CD4-positive, CD25-positive, alpha-beta regulatory T cell (primary cell): ENCODE data around the gene MYO9B. TPM values are rescaled to one million over a fixed set of nuclear protein-coding genes. Genes with fewer than 3 reads are reported as not detected.

Experiments used
- ATAC-seq, 2 donors: fragments of 150-1000 bp; cut with Tn5 transposase; one replicate each; pipeline ENCODE4 v1.10.0; 2021; ENCODE audit warnings: low read depth in 2 of 2, moderate number of reproducible peaks in 2 of 2, moderate library complexity in 1 of 2
- DNase-seq, 3 donors: peaks; one replicate each; pipeline versions ENCODE4 v3.0.0 to v3.0.0-alpha.2; 2012 to 2022; ENCODE audit warnings: mixed read lengths in 1 of 3
- H3K27ac ChIP-seq: one replicate; pipeline ENCODE4 v1.7.0; 2013; ENCODE audit warnings: mild to moderate bottlenecking, low read length; ENCODE audit not compliant: insufficient read depth, poor library complexity, severe bottlenecking
- H3K27me3 ChIP-seq: one replicate; pipeline ENCODE4 v1.7.0; 2013; ENCODE audit warnings: low read length; ENCODE audit not compliant: control insufficient read depth, insufficient read depth
- H3K36me3 ChIP-seq: one replicate; pipeline ENCODE4 v1.7.0; 2013; ENCODE audit warnings: mild to moderate bottlenecking, low read length, moderate library complexity; ENCODE audit not compliant: control insufficient read depth, insufficient read depth
- H3K4me1 ChIP-seq: 2 replicates; pipeline ENCODE4 v1.7.0; 2013; ENCODE audit warnings: mild to moderate bottlenecking, low read length; ENCODE audit not compliant: insufficient read depth, control insufficient read depth, poor library complexity, severe bottlenecking
- H3K4me3 ChIP-seq: one replicate; pipeline ENCODE4 v1.7.0; 2013; ENCODE audit warnings: low read depth, mild to moderate bottlenecking, low read length, moderate library complexity
- H3K9me3 ChIP-seq, 2 experiments: 1 replicate in 1 of 2; 2 replicates in 1 of 2; pipeline ENCODE4 v1.7.0; 2013; ENCODE audit warnings: low read length in 2 of 2, mild to moderate bottlenecking in 1 of 2, moderate library complexity in 1 of 2; ENCODE audit not compliant: control insufficient read depth in 2 of 2
- H3K27ac Mint-ChIP-seq, 3 donors: one replicate each; pipeline ENCODE4 v1.8.0; 2020 to 2022; ENCODE audit warnings: mild to moderate bottlenecking in 3 of 3, mixed read lengths in 3 of 3, moderate library complexity in 2 of 3
- H3K27me3 Mint-ChIP-seq: one replicate; pipeline ENCODE4 v1.8.0; 2022; ENCODE audit warnings: mild to moderate bottlenecking, mixed read lengths
- H3K36me3 Mint-ChIP-seq: one replicate; pipeline ENCODE4 v1.8.0; 2020; ENCODE audit warnings: mixed read lengths
- H3K4me1 Mint-ChIP-seq, 4 donors: one replicate each; pipeline ENCODE4 v1.8.0; 2020 to 2022; ENCODE audit warnings: mixed read lengths in 4 of 4, mild to moderate bottlenecking in 1 of 4
- H3K4me3 Mint-ChIP-seq, 4 donors: one replicate each; pipeline ENCODE4 v1.8.0; 2020 to 2022; ENCODE audit warnings: mild to moderate bottlenecking in 4 of 4, mixed read lengths in 4 of 4, moderate library complexity in 3 of 4
- H3K9me3 Mint-ChIP-seq, 7 donors: one replicate each; pipeline ENCODE4 v1.8.0; 2020 to 2022; ENCODE audit warnings: mixed read lengths in 7 of 7, mild to moderate bottlenecking in 3 of 7, moderate library complexity in 2 of 7
- polyA plus RNA-seq, 4 donors: library from polyadenylated mRNA; unstranded; fragments of 300-500 nt; fragmentation: Illumina TruSeq; gene quantifications; one replicate each; pipeline ENCODE4 v1.2.3, GENCODE V29; 2021
- total RNA-seq: library from RNA; stranded (reverse); gene quantifications from one replicate; pipeline ENCODE4 v1.2.3, GENCODE V29; 2022

The MYO9B gene
- total RNA-seq (252 TPM), polyA plus RNA-seq (1 to 10 TPM; 3.4 to 6.7 (median 4.9) TPM)

GRCh38 chr19:17075035-17075863, at the start of gene MYO9B, which contains the start of gene HAUS8:
MYO9B (plus strand) TSS chr19:17075777; CDS start chr19:17101718, 25,941 bp downstream.
HAUS8 (minus strand) TSS chr19:17075452; CDS start chr19:17075422, 30 bp downstream.
- Mint-ChIP-seq H3K27ac (peak within 1 kb of the TSS; percentile 93 to 99 (median 96)), H3K27me3 (no peaks in the 10 kb centered on the region), H3K36me3 (peaks cover 17% of the 10 kb centered on the region), H3K4me1 (peaks cover 9 to 74% (median 47%) of the 10 kb centered on the region in 4 donors), H3K9me3 (peaks cover 0 to 1% (median 0%) of the 10 kb centered on the region in 7 donors), H3K4me3 (peak within 1 kb of the TSS; percentile 90 to 100 (median 98))
- Histone ChIP-seq H3K36me3 (peaks cover 13% of the 10 kb centered on the region), H3K9me3 (no peaks in the 10 kb centered on the region), H3K27me3 (no peaks in the 10 kb centered on the region), H3K4me3 (peak within 1 kb of the TSS; percentile 94), H3K27ac (peak within 1 kb of the TSS; percentile 94), H3K4me1 (peaks cover 53% of the 10 kb centered on the region)
- DNase-seq (peak; percentile 99 to 100 (median 100)), ATAC-seq (peak; percentile 89 to 93)

GRCh38 chr19:17025991-17026658, 49.5 kb upstream of the MYO9B start:
- H3K36me3 ChIP-seq: no peaks in the 10 kb centered on the region
- H3K4me3 Mint-ChIP-seq: peak overlapping the region; percentile 39 to 84 (median 60)
- H3K4me3 ChIP-seq: no peak overlapping the region
- no peak for ATAC-seq
- peak in 2 of 3 donors; percentile 8 to 41 for DNase-seq
- H3K27ac ChIP-seq: no peak overlapping the region
- peaks cover 12 to 20% of the 10 kb centered on the region in 2 experiments for H3K9me3 ChIP-seq
- peaks cover 55% of the 10 kb centered on the region for H3K27me3 Mint-ChIP-seq
- H3K9me3 Mint-ChIP-seq: peaks cover 0 to 26% (median 6%) of the 10 kb centered on the region in 7 donors
- no peak overlapping the region for H3K27ac Mint-ChIP-seq
- H3K4me1 Mint-ChIP-seq: peaks cover 0 to 12% (median 2%) of the 10 kb centered on the region in 4 donors
- peaks cover 14% of the 10 kb centered on the region for H3K36me3 Mint-ChIP-seq
- H3K4me1 ChIP-seq: peaks cover 8% of the 10 kb centered on the region
- peaks cover 11% of the 10 kb centered on the region for H3K27me3 ChIP-seq

GRCh38 chr19:17026706-17027534, 48.7 kb upstream of the MYO9B start, which contains the start of gene CPAMD8:
CPAMD8 (minus strand) TSS chr19:17026810; CDS start chr19:17026642, 168 bp downstream.
- peaks cover 12 to 20% of the 10 kb centered on the region in 2 experiments for H3K9me3 ChIP-seq
- no peak for ATAC-seq
- Mint-ChIP-seq H3K36me3 (peaks cover 14% of the 10 kb centered on the region), H3K27ac (no peak within 1 kb of the TSS), H3K4me3 (peak within 1 kb of the TSS; percentile 39 to 84 (median 80)), H3K4me1 (peaks cover 0 to 12% (median 2%) of the 10 kb centered on the region in 4 donors), H3K9me3 (peaks cover 0 to 26% (median 6%) of the 10 kb centered on the region in 7 donors), H3K27me3 (peaks cover 55% of the 10 kb centered on the region)
- no peak within 1 kb of the TSS for H3K27ac ChIP-seq
- no peak for DNase-seq
- no peak within 1 kb of the TSS for H3K4me3 ChIP-seq
- H3K4me1 ChIP-seq: peaks cover 8% of the 10 kb centered on the region
- H3K36me3 ChIP-seq: no peaks in the 10 kb centered on the region
- peaks cover 11% of the 10 kb centered on the region for H3K27me3 ChIP-seq

- Histone ChIP-seq H3K27ac (no peak overlapping the region), H3K4me1 (peaks cover 8% of the 10 kb centered on the region), H3K9me3 (peaks cover 12 to 17% of the 10 kb centered on the region in 2 experiments), H3K36me3 (no peaks in the 10 kb centered on the region), H3K27me3 (peaks cover 11% of the 10 kb centered on the region), H3K4me3 (no peak overlapping the region)
- no peak overlapping the region for H3K27ac Mint-ChIP-seq
- peaks cover 0 to 23% (median 6%) of the 10 kb centered on the region in 7 donors for H3K9me3 Mint-ChIP-seq
- DNase-seq (no peak), ATAC-seq (no peak)
- H3K27me3 Mint-ChIP-seq: peaks cover 57% of the 10 kb centered on the region
- peak overlapping the region in 2 of 4 donors; percentile 66 to 83 for H3K4me3 Mint-ChIP-seq
- peaks cover 0 to 12% (median 2%) of the 10 kb centered on the region in 4 donors for H3K4me1 Mint-ChIP-seq
- peaks cover 14% of the 10 kb centered on the region for H3K36me3 Mint-ChIP-seq
These were observed 48.0 kb upstream of the MYO9B start for GRCh38 chr19:17027535-17027975.

GRCh38 chr19:17031741-17032140, 43.8 kb upstream of the MYO9B start:
- no peaks in the 10 kb centered on the region for H3K36me3 ChIP-seq
- H3K4me1 ChIP-seq: no peaks in the 10 kb centered on the region
- H3K36me3 Mint-ChIP-seq: no peaks in the 10 kb centered on the region
- ATAC-seq (no peak), DNase-seq (no peak)
- H3K27ac Mint-ChIP-seq: no peak overlapping the region
- H3K9me3 ChIP-seq: no peaks in the 10 kb centered on the region
- peaks cover 0 to 4% (median 0%) of the 10 kb centered on the region in 4 donors for H3K4me1 Mint-ChIP-seq
- H3K27me3 Mint-ChIP-seq: peaks cover 44% of the 10 kb centered on the region
- H3K27me3 ChIP-seq: no peaks in the 10 kb centered on the region
- peaks cover 0 to 4% (median 0%) of the 10 kb centered on the region in 7 donors for H3K9me3 Mint-ChIP-seq
- no peak overlapping the region for H3K27ac ChIP-seq
- H3K4me3 Mint-ChIP-seq: no peak overlapping the region
- no peak overlapping the region for H3K4me3 ChIP-seq

GRCh38 chr19:17035842-17036424, 39.6 kb upstream of the MYO9B start:
- no peaks in the 10 kb centered on the region for H3K4me1 ChIP-seq
- no peak for DNase-seq
- no peak overlapping the region for H3K27ac ChIP-seq

More at GRCh38 chr19:17035842-17036424, 39.6 kb upstream of the MYO9B start:
- H3K27me3 Mint-ChIP-seq: peaks cover 18% of the 10 kb centered on the region
- ATAC-seq: no peak
- no peaks in the 10 kb centered on the region for H3K9me3 Mint-ChIP-seq
- H3K27ac Mint-ChIP-seq: no peak overlapping the region
- Histone ChIP-seq H3K27me3 (no peaks in the 10 kb centered on the region), H3K36me3 (no peaks in the 10 kb centered on the region), H3K4me3 (no peak overlapping the region), H3K9me3 (no peaks in the 10 kb centered on the region)
- no peaks in the 10 kb centered on the region for H3K36me3 Mint-ChIP-seq
- no peaks in the 10 kb centered on the region for H3K4me1 Mint-ChIP-seq
- no peak overlapping the region for H3K4me3 Mint-ChIP-seq
